ENCODE results near the gene MAVS.

- TF ChIP-seq CTCF (IDR thresholded peaks at IDR 0.05; ENCODE audit: low read depth, low read length) (no peak), EZH2phosphoT487 (IDR thresholded peaks at IDR 0.05; ENCODE audit: low read depth) (no peak)
Observed at GRCh38 chr20:3820901-3821727, 25.5 kb upstream of the MAVS start.

All from OCI-LY3 (cell line).